ENCODE results near the gene TGFBR3L. TPM values are rescaled to one million over a fixed set of nuclear protein-coding genes. Genes with fewer than 3 reads are reported as not detected.

The TGFBR3L gene
- total and polyA plus RNA-seq, 4 donors, result 0.25 to 0.77 TPM; not detected in 2

GRCh38 chr19:7921967-7922835, 7.6 kb downstream of the TGFBR3L start:
- Histone ChIP-seq H3K36me3 (ENCODE audit: control insufficient read depth in 4 of 4, insufficient read depth in 4 of 4, low read length in 4 of 4) (peaks cover 0 to 18% (median 8%) of the 10 kb centered on the region in 4 donors), H3K27ac (ENCODE audit: low read depth in 1 of 2, low read length in 1 of 2) (no peak overlapping the region), H3K4me3 (no peak overlapping the region), H3K4me1 (ENCODE audit: control insufficient read depth in 5 of 5, insufficient read depth in 5 of 5, low read length in 5 of 5) (peaks cover 0 to 30% (median 17%) of the 10 kb centered on the region in 5 donors), H3K27me3 (ENCODE audit: control insufficient read depth in 3 of 3, insufficient read depth in 3 of 3, low read length in 2 of 3) (peaks cover 0 to 22% (median 11%) of the 10 kb centered on the region in 3 donors), H3K9me3 (ENCODE audit: control insufficient read depth in 4 of 4, insufficient read depth in 3 of 4, low read length in 3 of 4) (no peaks in the 10 kb centered on the region), H3K9ac (ENCODE audit: insufficient read depth in 1 of 2, low read length in 2 of 2) (no peak overlapping the region)
- TF ChIP-seq, protein P1, sequence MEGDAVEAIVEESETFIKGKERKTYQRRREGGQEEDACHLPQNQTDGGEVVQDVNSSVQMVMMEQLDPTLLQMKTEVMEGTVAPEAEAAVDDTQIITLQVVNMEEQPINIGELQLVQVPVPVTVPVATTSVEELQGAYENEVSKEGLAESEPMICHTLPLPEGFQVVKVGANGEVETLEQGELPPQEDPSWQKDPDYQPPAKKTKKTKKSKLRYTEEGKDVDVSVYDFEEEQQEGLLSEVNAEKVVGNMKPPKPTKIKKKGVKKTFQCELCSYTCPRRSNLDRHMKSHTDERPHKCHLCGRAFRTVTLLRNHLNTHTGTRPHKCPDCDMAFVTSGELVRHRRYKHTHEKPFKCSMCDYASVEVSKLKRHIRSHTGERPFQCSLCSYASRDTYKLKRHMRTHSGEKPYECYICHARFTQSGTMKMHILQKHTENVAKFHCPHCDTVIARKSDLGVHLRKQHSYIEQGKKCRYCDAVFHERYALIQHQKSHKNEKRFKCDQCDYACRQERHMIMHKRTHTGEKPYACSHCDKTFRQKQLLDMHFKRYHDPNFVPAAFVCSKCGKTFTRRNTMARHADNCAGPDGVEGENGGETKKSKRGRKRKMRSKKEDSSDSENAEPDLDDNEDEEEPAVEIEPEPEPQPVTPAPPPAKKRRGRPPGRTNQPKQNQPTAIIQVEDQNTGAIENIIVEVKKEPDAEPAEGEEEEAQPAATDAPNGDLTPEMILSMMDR (IDR thresholded peaks at IDR 0.05; ENCODE audit: control extremely low read depth, extremely low read depth), result no peak
- DNase-seq, result no peak
- WGBS, 2 donors, result 93 to 94% methylated on average over 31 of the region's 31 CpGs
- no peak for ATAC-seq (ENCODE audit: insufficient read depth, low FRiP score)

DNA sequence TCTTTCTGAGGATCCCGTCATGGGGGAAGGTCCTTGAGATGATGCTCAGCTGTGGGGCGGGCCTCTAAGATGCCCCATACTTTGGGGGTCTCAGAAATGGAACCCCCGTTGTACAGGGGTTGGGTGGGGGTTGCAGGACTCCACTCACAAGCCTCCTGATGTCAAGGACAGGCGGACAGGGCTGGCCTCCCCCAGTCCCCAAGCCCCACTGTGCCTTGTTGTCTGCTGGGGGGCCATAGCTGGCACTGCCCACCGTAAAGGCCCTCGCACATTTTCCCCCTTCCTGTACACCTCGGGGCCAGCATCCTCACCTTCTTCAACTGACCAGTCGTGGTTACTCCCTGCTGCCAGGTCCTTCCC, 8.2 kb downstream of the TGFBR3L start:
- H3K4me1 ChIP-seq (ENCODE audit: control insufficient read depth in 5 of 5, insufficient read depth in 5 of 5, low read length in 5 of 5), result peaks cover 0 to 25% (median 17%) of the 10 kb centered on the region in 5 donors
- 89 to 93% methylated on average over 8 of the region's 8 CpGs for WGBS, 2 donors
- no peak overlapping the region for H3K4me3 ChIP-seq
- H3K9ac ChIP-seq (ENCODE audit: insufficient read depth in 1 of 2, low read length in 2 of 2), result no peak overlapping the region
- H3K27ac ChIP-seq (ENCODE audit: low read depth in 1 of 2, low read length in 1 of 2), result no peak overlapping the region
- peaks cover 0 to 20% (median 8%) of the 10 kb centered on the region in 3 donors for H3K27me3 ChIP-seq (ENCODE audit: control insufficient read depth in 3 of 3, insufficient read depth in 3 of 3, low read length in 2 of 3)
- ATAC-seq (ENCODE audit: insufficient read depth, low FRiP score), result no peak
- no peak for DNase-seq
- H3K9me3 ChIP-seq (ENCODE audit: control insufficient read depth in 4 of 4, insufficient read depth in 3 of 4, low read length in 3 of 4), result no peaks in the 10 kb centered on the region
- TF ChIP-seq, protein P1 (IDR thresholded peaks at IDR 0.05; ENCODE audit: control extremely low read depth, extremely low read depth), result no peak
- peaks cover 0 to 18% (median 8%) of the 10 kb centered on the region in 4 donors for H3K36me3 ChIP-seq (ENCODE audit: control insufficient read depth in 4 of 4, insufficient read depth in 4 of 4, low read length in 4 of 4)

GRCh38 chr19:7923295-7924191, 8.9 kb downstream of the TGFBR3L start:
- peaks cover 0 to 30% (median 17%) of the 10 kb centered on the region in 5 donors for H3K4me1 ChIP-seq (ENCODE audit: control insufficient read depth in 5 of 5, insufficient read depth in 5 of 5, low read length in 5 of 5)
- no peak overlapping the region for H3K27ac ChIP-seq (ENCODE audit: low read depth in 1 of 2, low read length in 1 of 2)
- 87 to 91% methylated on average over 31 of the region's 31 CpGs for WGBS, 2 donors
- H3K9me3 ChIP-seq (ENCODE audit: control insufficient read depth in 4 of 4, insufficient read depth in 3 of 4, low read length in 3 of 4), result no peaks in the 10 kb centered on the region
- peaks cover 0 to 13% (median 5%) of the 10 kb centered on the region in 3 donors for H3K27me3 ChIP-seq (ENCODE audit: control insufficient read depth in 3 of 3, insufficient read depth in 3 of 3, low read length in 2 of 3)
- DNase-seq, result no peak
- H3K4me3 ChIP-seq, result no peak overlapping the region
- ATAC-seq (ENCODE audit: insufficient read depth, low FRiP score), result no peak
- H3K36me3 ChIP-seq (ENCODE audit: control insufficient read depth in 4 of 4, insufficient read depth in 4 of 4, low read length in 4 of 4), result peaks cover 0 to 18% (median 8%) of the 10 kb centered on the region in 4 donors
- TF ChIP-seq, protein P1 (IDR thresholded peaks at IDR 0.05; ENCODE audit: control extremely low read depth, extremely low read depth), result no peak
- no peak overlapping the region for H3K9ac ChIP-seq (ENCODE audit: insufficient read depth in 1 of 2, low read length in 2 of 2)

Data from lung (tissue), 12 donors.